ENCODE data around the gene UBE2E2. TPM values are rescaled to one million over a fixed set of nuclear protein-coding genes. Genes with fewer than 3 reads are reported as not detected.
A peak's percentile ranks its signal among the peaks of the same experiment; 100 is the strongest.

The UBE2E2 gene
- 32.5 and 41.5 TPM in 2 replicates for total RNA-seq
- long read RNA-seq, partial matches to known transcripts = 1 of 3 reads
- long read RNA-seq, other reads (novel, unspliced or antisense) = 2 of 3 reads

- Mint-ChIP-seq H3K4me1 (ENCODE audit: low read depth) (peaks cover 5% of the 10 kb centered on the region), H3K36me3 (ENCODE audit: insufficient read depth) (no peaks in the 10 kb centered on the region), H3K9me3 (ENCODE audit: low read depth) (no peaks in the 10 kb centered on the region), H3K27ac (peak within 1 kb of the TSS; percentile 81), H3K27me3 (peaks cover 46% of the 10 kb centered on the region), H3K4me3 (ENCODE audit: low read depth) (peak within 1 kb of the TSS; percentile 96)
- TF ChIP-seq, protein P1, sequence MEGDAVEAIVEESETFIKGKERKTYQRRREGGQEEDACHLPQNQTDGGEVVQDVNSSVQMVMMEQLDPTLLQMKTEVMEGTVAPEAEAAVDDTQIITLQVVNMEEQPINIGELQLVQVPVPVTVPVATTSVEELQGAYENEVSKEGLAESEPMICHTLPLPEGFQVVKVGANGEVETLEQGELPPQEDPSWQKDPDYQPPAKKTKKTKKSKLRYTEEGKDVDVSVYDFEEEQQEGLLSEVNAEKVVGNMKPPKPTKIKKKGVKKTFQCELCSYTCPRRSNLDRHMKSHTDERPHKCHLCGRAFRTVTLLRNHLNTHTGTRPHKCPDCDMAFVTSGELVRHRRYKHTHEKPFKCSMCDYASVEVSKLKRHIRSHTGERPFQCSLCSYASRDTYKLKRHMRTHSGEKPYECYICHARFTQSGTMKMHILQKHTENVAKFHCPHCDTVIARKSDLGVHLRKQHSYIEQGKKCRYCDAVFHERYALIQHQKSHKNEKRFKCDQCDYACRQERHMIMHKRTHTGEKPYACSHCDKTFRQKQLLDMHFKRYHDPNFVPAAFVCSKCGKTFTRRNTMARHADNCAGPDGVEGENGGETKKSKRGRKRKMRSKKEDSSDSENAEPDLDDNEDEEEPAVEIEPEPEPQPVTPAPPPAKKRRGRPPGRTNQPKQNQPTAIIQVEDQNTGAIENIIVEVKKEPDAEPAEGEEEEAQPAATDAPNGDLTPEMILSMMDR (IDR thresholded peaks at IDR 0.05; ENCODE audit: unreplicated experiment) = no peak
- DNase-seq (ENCODE audit: low spot score, unreplicated experiment) = peak; percentile 54
These were observed at the start of gene UBE2E2 for GRCh38 chr3:23202921-23203707. Gene UBE2E2, plus strand, starts transcription at chr3:23203327.

- H3K27ac Mint-ChIP-seq = no peak overlapping the region
- H3K4me3 Mint-ChIP-seq (ENCODE audit: low read depth) = no peak overlapping the region
- peaks cover 21% of the 10 kb centered on the region for H3K9me3 Mint-ChIP-seq (ENCODE audit: low read depth)
- peaks cover 4% of the 10 kb centered on the region for H3K27me3 Mint-ChIP-seq
- peaks cover 1% of the 10 kb centered on the region for H3K4me1 Mint-ChIP-seq (ENCODE audit: low read depth)
- no peak for DNase-seq (ENCODE audit: low spot score, unreplicated experiment)
- TF ChIP-seq, protein P1 (IDR thresholded peaks at IDR 0.05; ENCODE audit: unreplicated experiment) = no peak
- H3K36me3 Mint-ChIP-seq (ENCODE audit: insufficient read depth) = peaks cover 6% of the 10 kb centered on the region
These were observed 49.7 kb upstream of the UBE2E2 start for GRCh38 chr3:23153436-23153835.

DNA sequence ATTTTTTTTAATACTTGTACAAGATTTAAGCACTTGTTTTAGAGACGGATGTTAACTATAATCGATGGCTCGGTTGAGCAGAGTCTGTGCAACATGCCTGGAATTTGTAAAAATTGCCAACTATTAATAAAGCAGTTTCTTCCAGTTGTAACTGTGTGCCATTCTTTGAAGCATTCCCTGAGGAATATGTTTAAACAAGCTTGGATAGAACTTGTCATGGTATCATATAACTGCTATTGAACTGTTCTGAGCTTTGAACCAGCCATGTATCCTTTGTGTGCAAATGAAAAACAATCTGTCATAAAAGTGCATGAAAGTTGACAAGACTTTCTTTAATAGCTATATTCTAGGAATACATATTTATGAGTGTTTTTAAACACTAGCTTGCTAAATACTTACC lies 45.8 kb upstream of the UBE2E2 start:
- TF ChIP-seq, protein P1 (IDR thresholded peaks at IDR 0.05; ENCODE audit: unreplicated experiment) = no peak
- Mint-ChIP-seq H3K27ac (no peak overlapping the region), H3K36me3 (ENCODE audit: insufficient read depth) (peaks cover 4% of the 10 kb centered on the region), H3K4me1 (ENCODE audit: low read depth) (no peaks in the 10 kb centered on the region), H3K27me3 (no peaks in the 10 kb centered on the region), H3K9me3 (ENCODE audit: low read depth) (peaks cover 13% of the 10 kb centered on the region), H3K4me3 (ENCODE audit: low read depth) (no peak overlapping the region)
- DNase-seq (ENCODE audit: low spot score, unreplicated experiment) = no peak

DNA sequence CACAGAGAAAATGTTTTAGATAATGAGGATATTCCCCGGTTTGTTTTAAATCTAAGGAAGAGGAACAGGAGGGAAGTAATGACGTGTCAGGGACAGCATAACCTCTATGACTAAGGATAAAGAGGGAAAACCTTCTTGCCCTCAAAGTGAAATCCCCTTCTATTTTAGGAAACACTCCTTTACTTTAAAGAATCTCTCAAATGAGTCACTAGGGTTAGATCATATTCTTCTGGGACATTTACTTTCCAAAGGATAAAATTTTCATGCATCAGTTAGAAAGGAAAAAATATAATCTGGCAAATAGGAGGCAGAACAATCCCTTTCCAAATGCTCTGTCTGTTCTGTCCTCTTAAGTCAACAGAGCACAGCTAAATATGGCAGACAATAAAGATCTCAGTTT lies 43.2 kb upstream of the UBE2E2 start:
- no peak for DNase-seq (ENCODE audit: low spot score, unreplicated experiment)
- H3K27ac Mint-ChIP-seq = no peak overlapping the region
- TF ChIP-seq, protein P1 (IDR thresholded peaks at IDR 0.05; ENCODE audit: unreplicated experiment) = no peak
- peaks cover 10% of the 10 kb centered on the region for H3K9me3 Mint-ChIP-seq (ENCODE audit: low read depth)
- H3K4me3 Mint-ChIP-seq (ENCODE audit: low read depth) = no peak overlapping the region
- H3K27me3 Mint-ChIP-seq = no peaks in the 10 kb centered on the region
- H3K36me3 Mint-ChIP-seq (ENCODE audit: insufficient read depth) = peaks cover 4% of the 10 kb centered on the region
- H3K4me1 Mint-ChIP-seq (ENCODE audit: low read depth) = peaks cover 2% of the 10 kb centered on the region

DNA sequence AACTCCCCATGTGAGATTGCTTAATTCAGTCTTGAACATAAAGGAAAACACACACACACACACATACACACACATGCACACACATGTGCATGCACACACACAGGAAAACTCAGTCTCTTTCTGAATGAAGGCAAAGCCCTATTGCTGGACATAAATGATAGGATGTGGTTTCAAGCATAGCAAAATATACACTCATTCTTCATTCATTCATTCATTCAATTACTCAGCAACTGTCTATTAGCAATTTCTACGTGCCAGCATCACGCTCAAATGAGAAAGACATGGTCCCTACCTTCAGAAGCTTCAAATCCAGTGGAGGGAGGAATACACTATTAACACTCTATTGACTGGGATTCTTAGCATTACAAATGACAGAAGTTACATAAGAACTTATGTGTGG lies 41.8 kb upstream of the UBE2E2 start:
- no peaks in the 10 kb centered on the region for H3K36me3 Mint-ChIP-seq (ENCODE audit: insufficient read depth)

More for the DNA sequence above, 41.8 kb upstream of the UBE2E2 start:
- no peak overlapping the region for H3K4me3 Mint-ChIP-seq (ENCODE audit: low read depth)
- H3K4me1 Mint-ChIP-seq (ENCODE audit: low read depth) = peaks cover 2% of the 10 kb centered on the region
- H3K27ac Mint-ChIP-seq = no peak overlapping the region
- no peaks in the 10 kb centered on the region for H3K27me3 Mint-ChIP-seq
- H3K9me3 Mint-ChIP-seq (ENCODE audit: low read depth) = peaks cover 3% of the 10 kb centered on the region
- DNase-seq (ENCODE audit: low spot score, unreplicated experiment) = no peak
- TF ChIP-seq, protein P1 (IDR thresholded peaks at IDR 0.05; ENCODE audit: unreplicated experiment) = no peak
